Activated T-helper 1 cell treated with Interleukin-2 at 50 U/mL for 16 hours (primary cell): ENCODE measurements around the gene SLC9A4.

Experiments
- DNase-seq: peaks from one replicate; pipeline ENCODE4 v3.0.0-alpha.2; 2020; ENCODE audit warnings: low read depth

SLC9A4 gene, protein sequence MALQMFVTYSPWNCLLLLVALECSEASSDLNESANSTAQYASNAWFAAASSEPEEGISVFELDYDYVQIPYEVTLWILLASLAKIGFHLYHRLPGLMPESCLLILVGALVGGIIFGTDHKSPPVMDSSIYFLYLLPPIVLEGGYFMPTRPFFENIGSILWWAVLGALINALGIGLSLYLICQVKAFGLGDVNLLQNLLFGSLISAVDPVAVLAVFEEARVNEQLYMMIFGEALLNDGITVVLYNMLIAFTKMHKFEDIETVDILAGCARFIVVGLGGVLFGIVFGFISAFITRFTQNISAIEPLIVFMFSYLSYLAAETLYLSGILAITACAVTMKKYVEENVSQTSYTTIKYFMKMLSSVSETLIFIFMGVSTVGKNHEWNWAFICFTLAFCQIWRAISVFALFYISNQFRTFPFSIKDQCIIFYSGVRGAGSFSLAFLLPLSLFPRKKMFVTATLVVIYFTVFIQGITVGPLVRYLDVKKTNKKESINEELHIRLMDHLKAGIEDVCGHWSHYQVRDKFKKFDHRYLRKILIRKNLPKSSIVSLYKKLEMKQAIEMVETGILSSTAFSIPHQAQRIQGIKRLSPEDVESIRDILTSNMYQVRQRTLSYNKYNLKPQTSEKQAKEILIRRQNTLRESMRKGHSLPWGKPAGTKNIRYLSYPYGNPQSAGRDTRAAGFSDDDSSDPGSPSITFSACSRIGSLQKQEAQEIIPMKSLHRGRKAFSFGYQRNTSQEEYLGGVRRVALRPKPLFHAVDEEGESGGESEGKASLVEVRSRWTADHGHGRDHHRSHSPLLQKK

DNA sequence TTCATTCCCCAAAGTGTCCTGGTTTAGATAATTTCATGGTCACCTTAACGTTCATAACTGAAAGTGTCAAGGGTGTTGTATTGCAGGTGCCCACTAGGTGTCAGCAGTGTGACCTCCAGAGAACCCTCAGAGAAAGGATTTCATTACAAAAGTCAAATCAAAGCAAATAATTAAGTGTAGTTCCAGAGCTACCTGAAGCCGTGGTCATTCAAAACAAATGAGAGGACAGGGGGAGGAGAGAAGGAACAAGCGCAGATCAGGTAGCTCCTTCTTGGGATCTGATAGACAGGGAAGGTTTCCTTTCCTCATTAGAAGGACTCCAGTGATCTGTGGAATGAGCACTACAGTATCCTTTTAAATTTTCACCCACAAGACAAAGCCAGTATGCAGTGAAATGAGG, at the start of gene SLC9A4:
Gene SLC9A4, plus strand, starts transcription at position 207 of the 400 bp plus-strand sequence. CDS start 534 bp downstream, outside the sequence.
- no peak for DNase-seq

GRCh38 chr2:102423368-102423767, 49.7 kb upstream of the SLC9A4 start:
- no peak for DNase-seq

- no peak for DNase-seq
These were observed 48.3 kb upstream of the SLC9A4 start for GRCh38 chr2:102424754-102425153.

DNA sequence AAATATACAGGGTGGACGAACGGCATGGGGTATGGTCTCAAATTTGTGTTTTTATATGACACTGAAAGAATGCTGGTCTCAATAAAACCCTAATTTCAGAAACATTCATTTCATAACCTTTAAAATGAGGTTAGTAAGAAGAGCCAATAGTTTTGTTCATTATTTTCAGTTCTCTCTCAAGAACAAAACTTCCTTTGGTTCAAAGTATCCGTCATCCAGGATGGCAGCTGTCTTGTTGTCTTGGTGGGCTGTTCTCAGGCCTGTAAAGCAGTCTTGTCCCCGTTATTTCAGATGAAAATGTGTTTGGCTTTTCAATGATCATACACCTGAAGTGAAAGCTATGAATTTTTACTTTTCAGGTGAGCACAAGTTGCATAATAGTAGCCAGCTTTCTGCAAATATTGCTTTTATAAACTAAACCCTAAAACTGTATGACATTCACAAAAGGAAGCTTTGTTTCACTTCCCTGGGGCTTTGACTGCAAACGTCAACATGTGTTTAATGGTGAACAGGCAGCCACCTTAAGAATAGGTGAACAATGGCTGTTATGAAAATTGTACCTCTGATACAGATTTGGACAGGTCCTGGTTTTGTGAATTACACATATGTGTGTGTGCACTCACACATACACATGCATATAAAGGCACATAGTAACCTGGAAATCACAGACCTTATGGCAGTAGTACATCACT, 47.4 kb upstream of the SLC9A4 start:
- no peak for DNase-seq

DNA sequence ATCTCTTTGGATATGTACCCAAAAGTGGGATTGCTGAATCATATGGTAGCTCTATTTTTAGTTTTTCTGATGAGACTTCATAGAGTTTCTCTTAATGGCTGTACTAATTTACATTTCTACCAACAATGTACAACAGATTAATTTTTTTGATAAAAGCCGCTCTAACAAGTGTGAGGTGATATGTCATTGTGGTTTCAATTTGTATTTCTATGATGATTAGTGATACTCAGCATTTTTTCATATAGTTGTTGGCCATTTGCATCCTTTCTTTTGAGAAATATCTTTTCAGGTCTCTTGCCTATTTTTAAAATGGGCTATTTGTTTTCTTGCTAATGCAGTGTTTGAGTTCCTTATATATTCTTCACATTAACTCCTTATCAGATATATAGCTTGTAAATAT, 45.8 kb upstream of the SLC9A4 start:
- no peak for DNase-seq

GRCh38 chr2:102428573-102428972, 44.5 kb upstream of the SLC9A4 start:
- DNase-seq, result no peak

- no peak for DNase-seq
These were observed 40.6 kb upstream of the SLC9A4 start for GRCh38 chr2:102432386-102432785.

DNA sequence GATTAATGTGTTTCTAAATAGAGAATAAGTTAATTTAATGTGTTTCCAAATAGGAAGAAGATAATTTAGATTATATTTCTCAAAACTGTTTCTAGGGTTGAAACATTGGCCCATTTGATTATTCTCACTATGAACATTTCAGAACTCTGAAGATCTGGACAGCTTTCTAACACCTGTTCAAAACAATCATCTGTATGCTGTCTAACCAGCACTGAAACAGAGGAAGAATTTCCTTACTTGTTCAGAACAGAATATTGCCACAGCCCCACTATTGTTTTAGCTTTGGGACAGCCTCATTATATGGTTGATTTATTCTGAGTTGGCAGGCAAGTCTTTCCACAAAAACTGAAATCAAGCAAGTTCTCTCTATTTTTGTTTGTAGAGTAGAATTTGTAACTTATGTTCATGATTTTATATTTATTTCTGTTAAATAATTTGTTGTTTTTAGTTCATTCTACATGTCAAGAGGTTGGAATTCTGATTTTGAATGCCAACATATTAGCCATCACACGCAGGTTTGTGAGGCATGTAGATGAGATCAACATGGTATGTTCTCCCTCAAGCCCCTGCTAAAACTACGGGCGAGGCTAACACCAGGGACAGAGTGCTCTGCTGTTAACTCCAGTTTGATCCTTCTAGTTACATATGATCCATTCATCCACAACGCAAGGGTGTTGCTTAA, 38.9 kb upstream of the SLC9A4 start:
- no peak for DNase-seq

GRCh38 chr2:102434655-102435381, 38.2 kb upstream of the SLC9A4 start:
- no peak for DNase-seq

DNA sequence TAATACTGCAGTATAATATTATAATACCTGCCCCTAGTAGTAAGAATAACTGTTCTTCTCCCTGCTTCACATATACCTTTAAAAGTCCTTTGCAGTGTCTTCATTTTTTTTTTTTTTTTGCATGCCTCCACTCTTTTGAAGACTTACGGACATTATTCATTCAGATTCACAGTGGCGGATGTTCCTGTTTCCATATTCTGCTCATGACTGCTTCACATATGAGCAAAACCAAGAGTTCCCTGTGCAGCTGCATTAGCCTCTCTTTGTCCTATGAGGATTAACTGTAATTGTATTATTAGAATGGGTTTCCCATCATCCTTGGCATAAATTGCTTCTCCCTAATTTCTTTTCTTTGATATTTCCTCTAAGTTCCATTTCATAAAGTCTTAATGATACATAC, 37.3 kb upstream of the SLC9A4 start:
- no peak for DNase-seq

DNA sequence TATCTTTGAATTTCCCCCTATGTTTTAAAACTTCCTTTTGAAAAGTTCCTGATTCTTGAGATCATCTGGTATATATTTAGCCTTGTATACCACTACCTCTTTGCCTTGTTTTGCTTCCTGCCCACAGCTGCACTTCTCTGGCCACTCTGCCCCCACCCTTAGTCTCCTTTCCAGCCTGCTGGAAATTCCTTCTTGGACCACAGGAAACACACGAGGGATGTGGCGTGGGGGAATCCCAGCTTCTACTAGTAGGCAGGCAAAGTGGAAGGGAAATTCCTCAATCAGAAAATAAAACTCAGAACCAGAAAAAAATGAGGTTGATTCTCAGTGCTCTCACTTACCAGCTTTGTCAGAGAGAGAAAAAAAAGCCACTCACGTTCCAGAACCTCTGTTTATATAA, 36.7 kb upstream of the SLC9A4 start:
- no peak for DNase-seq

DNA sequence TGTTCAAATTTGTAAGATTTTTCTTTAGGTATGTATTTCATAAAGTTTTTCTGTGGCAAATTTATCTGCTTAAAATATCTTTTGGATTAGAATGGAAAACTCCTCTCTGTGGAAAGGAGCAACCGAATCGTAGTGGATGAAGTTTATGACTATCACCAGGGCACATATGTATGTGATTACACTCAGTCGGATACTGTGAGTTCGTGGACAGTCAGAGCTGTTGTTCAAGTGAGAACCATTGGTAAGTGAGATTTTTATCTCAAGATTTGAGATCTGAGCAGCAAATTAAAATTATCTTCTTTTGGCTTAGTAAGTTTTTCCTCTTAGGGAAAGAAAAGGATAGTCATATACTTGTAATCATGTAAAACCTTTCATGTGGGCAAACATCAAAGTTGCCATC, 35.9 kb upstream of the SLC9A4 start:
- DNase-seq, result no peak

GRCh38 chr2:102438111-102438510, 34.9 kb upstream of the SLC9A4 start:
- no peak for DNase-seq

GRCh38 chr2:102438578-102438977, 34.4 kb upstream of the SLC9A4 start:
- no peak for DNase-seq

DNA sequence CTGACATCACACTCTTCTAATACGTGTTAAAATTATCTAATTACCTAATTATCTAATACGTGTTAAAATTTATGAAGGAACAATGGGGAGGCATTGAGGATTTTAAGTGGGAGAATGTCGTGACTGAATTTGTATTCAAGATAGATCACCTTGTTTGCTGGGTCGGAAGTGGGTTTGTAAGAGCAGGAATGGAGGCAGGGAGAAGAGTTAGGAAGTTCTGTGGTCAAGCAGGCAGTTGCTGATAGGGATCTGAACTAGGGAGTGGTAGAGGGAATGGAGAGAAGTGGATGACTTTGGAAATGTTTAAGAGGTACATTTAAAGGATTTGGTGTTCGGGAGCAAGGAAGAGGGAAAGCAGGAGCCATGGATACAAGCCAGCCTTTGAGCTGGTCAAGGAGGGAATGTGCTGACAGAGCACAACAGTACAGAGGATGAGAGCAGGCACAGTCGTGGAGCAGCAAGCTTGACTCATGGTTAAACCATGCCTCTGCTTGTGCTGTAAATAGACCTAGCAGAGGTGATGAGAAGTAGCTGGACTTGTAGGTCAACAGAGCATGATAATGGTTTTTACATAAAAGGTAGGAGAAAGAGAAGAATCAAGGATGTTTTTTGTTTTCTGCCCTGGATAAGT, 33.8 kb upstream of the SLC9A4 start:
- no peak for DNase-seq

GRCh38 chr2:102442967-102443828, 29.8 kb upstream of the SLC9A4 start:
- DNase-seq, result peak; percentile 19

- DNase-seq, result no peak
These were observed 28.8 kb upstream of the SLC9A4 start for GRCh38 chr2:102444233-102444632.

DNA sequence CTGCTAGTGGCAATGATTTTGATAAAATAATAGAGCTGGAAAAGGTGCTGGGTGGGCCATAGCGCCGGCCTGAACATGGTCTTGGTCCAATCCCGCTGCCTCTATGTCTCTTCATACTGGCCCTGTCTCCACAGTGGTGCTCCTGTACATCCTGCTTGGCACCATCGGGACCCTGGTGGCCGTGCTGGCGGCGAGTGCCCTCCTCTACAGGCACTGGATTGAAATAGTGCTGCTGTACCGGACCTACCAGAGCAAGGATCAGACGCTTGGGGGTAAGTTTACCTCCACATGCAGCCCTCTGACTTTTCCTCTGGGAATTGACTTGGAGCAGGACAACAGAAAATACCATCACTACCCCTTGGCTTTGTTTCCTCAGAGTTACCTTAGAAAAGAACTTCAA, 26.1 kb upstream of the SLC9A4 start:
- DNase-seq, result no peak

GRCh38 chr2:102449370-102449974, 23.6 kb upstream of the SLC9A4 start:
- DNase-seq, result peak; percentile 36

- no peak for DNase-seq
These were observed 21.1 kb upstream of the SLC9A4 start for GRCh38 chr2:102451968-102452367.
